Thyroid gland (tissue), 4 donors: Measurements from ENCODE around the gene CYTH1.

Experiments used
- CTCF ChIP-seq, 6 experiments: fragments of 200-600 bp in 3 of 6; fragments of 450-650 bp in 3 of 6; sonication (generic) in 3 of 6; IDR thresholded peaks; one replicate each; pipeline ENCODE4 v1.5.1; 2016 to 2019; ENCODE audit warnings: antibody characterized with exemption in 6 of 6, mild to moderate bottlenecking in 2 of 6, inconsistent platforms in 1 of 6, moderate library complexity in 1 of 6
- POLR2A ChIP-seq, 2 donors: fragments of 450-650 bp; IDR thresholded peaks; one replicate each; pipeline ENCODE4 v1.6.1; 2017; ENCODE audit warnings: antibody characterized with exemption in 2 of 2, mild to moderate bottlenecking in 2 of 2, moderate library complexity in 1 of 2

- TF ChIP-seq CTCF (IDR thresholded peaks at IDR 0.05) (no peak), POLR2A (IDR thresholded peaks at IDR 0.05) (no peak)
Observed at GRCh38 chr17:78766225-78766624, 15.8 kb downstream of the CYTH1 start.
